Mucosa of stomach (tissue), 1 donor: ENCODE measurements around the gene TEAD3.
"Not testable (repeated sequence)": the region's sequence is repeated elsewhere in the genome, so short reads cannot be mapped to it uniquely, and the experiment has no call there.

Experiments used
- H3K27me3 ChIP-seq: one replicate; pipeline ENCODE4 v1.7.0; 2013; ENCODE audit warnings: mild to moderate bottlenecking, low read length; ENCODE audit not compliant: control insufficient read depth, insufficient read depth
- H3K36me3 ChIP-seq: one replicate; pipeline ENCODE4 v1.7.0; 2013; ENCODE audit warnings: low read length; ENCODE audit not compliant: control insufficient read depth, insufficient read depth
- H3K4me1 ChIP-seq: one replicate; pipeline ENCODE4 v1.7.0; 2013; ENCODE audit warnings: mild to moderate bottlenecking, low read length; ENCODE audit not compliant: control insufficient read depth, insufficient read depth
- H3K4me3 ChIP-seq: one replicate; pipeline ENCODE4 v1.7.0; 2013; ENCODE audit warnings: low read length
- H3K9ac ChIP-seq: one replicate; pipeline ENCODE4 v1.7.0; 2013; ENCODE audit warnings: mild to moderate bottlenecking, low read length, moderate library complexity
- H3K9me3 ChIP-seq: one replicate; pipeline ENCODE4 v1.7.0; 2013; ENCODE audit warnings: mild to moderate bottlenecking, low read length, moderate library complexity; ENCODE audit not compliant: control insufficient read depth
- donor health status: Pancreatic carcinoma.

Gene TEAD3

GRCh38 chr6:35451354-35452182, 45.3 kb downstream of the TEAD3 start:
- Histone ChIP-seq H3K9ac (no peak overlapping the region), H3K4me3 (no peak overlapping the region), H3K27me3 (no peaks in the 10 kb centered on the region), H3K36me3 (no peaks in the 10 kb centered on the region), H3K9me3 (no peaks in the 10 kb centered on the region), H3K4me1 (peaks cover 17% of the 10 kb centered on the region)

- H3K36me3 ChIP-seq, result no peaks in the 10 kb centered on the region
- no peak overlapping the region for H3K9ac ChIP-seq
- no peaks in the 10 kb centered on the region for H3K27me3 ChIP-seq
- no peak overlapping the region for H3K4me3 ChIP-seq
- peaks cover 17% of the 10 kb centered on the region for H3K4me1 ChIP-seq
- H3K9me3 ChIP-seq, result no peaks in the 10 kb centered on the region
Measured at GRCh38 chr6:35449287-35449881, 47.5 kb downstream of the TEAD3 start.

DNA sequence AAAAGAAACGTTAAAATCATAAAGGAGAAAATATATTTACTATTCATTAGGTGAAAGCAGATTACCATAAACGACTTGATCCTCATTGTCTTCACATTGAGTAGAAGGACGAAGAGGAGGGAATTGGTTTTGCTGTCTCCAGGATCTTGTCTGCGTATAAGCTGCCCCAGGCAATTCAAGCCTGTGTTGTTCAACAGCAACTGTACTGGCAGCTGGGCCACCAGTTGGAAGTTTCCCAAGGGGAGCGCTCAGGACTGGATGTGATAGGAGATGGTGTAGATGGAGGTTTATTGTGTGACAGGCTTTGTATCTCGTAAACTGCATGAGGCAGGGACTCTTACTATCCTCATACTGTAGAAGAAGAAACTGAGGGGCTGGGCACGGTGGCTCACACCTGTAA, 48.7 kb downstream of the TEAD3 start:
- H3K4me1 ChIP-seq, result peaks cover 13% of the 10 kb centered on the region
- H3K36me3 ChIP-seq, result no peaks in the 10 kb centered on the region
- H3K27me3 ChIP-seq, result no peaks in the 10 kb centered on the region
- H3K4me3 ChIP-seq, result no peak overlapping the region
- H3K9me3 ChIP-seq, result no peaks in the 10 kb centered on the region
- no peak overlapping the region for H3K9ac ChIP-seq

DNA sequence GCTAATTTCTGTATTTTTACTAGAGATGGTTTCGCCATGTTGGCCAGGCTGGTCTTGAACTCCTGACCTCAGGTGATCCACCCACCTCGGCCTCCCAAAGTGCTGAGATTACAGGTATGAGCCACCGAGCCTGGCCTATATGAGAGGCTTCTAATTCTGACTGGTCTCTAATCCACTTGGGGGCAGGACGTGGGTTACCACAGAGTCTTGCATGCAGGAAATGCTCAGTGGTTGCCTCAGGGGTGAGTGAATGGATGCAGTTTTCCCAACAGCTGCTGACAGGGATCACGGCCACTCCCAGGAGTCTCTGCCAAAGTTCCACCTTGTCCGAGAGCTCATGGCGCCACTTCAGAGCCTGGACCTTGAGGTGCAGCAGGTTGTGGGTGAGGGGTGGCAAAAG, 51.2 kb downstream of the TEAD3 start:
- Histone ChIP-seq H3K9me3 (no peaks in the 10 kb centered on the region), H3K9ac (no peak overlapping the region), H3K36me3 (no peaks in the 10 kb centered on the region), H3K4me1 (no peaks in the 10 kb centered on the region), H3K4me3 (no peak overlapping the region), H3K27me3 (no peaks in the 10 kb centered on the region)

GRCh38 chr6:35443341-35444030, 53.4 kb downstream of the TEAD3 start:
- no peak overlapping the region for H3K9ac ChIP-seq
- H3K36me3 ChIP-seq, result no peaks in the 10 kb centered on the region
- H3K4me1 ChIP-seq, result no peaks in the 10 kb centered on the region
- H3K27me3 ChIP-seq, result no peaks in the 10 kb centered on the region
- no peaks in the 10 kb centered on the region for H3K9me3 ChIP-seq
- no peak overlapping the region for H3K4me3 ChIP-seq

DNA sequence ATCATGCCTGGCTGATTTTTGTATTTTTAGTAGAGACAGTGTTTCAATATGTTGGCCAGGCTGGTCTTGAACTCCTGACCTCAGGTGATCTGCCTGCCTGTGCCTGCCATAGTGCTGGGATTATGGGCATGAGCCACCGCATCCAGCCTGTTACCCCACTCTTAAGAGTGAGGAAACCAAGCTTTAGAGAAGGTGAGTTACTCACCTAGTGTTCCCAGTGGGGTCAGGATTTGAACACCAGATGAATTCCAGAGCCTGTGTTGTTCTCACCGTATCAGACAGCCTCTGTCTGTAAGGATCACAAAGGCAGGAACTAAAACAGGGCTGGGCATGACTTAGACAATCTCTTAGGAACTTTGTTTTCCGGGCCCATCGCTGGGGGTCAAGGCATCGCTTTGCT, 54.2 kb downstream of the TEAD3 start:
- Histone ChIP-seq H3K4me1 (no peaks in the 10 kb centered on the region), H3K27me3 (no peaks in the 10 kb centered on the region), H3K4me3 (no peak overlapping the region), H3K9ac (no peak overlapping the region), H3K9me3 (no peaks in the 10 kb centered on the region), H3K36me3 (no peaks in the 10 kb centered on the region)

- Histone ChIP-seq H3K4me1 (no peaks in the 10 kb centered on the region), H3K9ac (no peak overlapping the region), H3K36me3 (no peaks in the 10 kb centered on the region), H3K27me3 (no peaks in the 10 kb centered on the region), H3K4me3 (no peak overlapping the region), H3K9me3 (no peaks in the 10 kb centered on the region)
Measured at GRCh38 chr6:35441642-35442041, 55.2 kb downstream of the TEAD3 start.

- H3K4me1 ChIP-seq, result no peaks in the 10 kb centered on the region
- no peaks in the 10 kb centered on the region for H3K9me3 ChIP-seq
- H3K4me3 ChIP-seq, result no peak overlapping the region
- no peak overlapping the region for H3K9ac ChIP-seq
- no peaks in the 10 kb centered on the region for H3K27me3 ChIP-seq
- no peaks in the 10 kb centered on the region for H3K36me3 ChIP-seq
Measured at GRCh38 chr6:35441205-35441604, 55.7 kb downstream of the TEAD3 start.

DNA sequence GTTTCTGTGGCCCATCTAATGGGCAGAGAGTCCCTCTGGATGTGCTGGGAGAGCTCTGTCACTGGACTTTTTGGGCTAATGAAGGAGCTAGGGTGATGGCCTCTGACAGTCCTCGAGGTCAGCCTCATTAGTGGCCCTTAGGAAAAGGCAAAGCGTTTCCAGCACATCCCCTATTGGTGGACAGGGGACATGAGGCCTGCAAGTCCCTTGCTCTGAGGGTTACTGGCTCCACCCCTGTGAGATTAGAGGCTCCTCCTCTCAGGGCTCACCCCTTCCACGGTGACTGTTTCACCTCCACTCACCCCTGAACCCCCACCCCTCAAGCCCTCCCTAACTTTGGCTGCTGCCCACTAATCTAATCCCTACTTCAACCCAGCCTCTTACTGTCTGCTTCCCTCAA, 57.6 kb downstream of the TEAD3 start:
- Histone ChIP-seq H3K4me1 (no peaks in the 10 kb centered on the region), H3K4me3 (no peak overlapping the region), H3K27me3 (peaks cover 3% of the 10 kb centered on the region), H3K36me3 (no peaks in the 10 kb centered on the region), H3K9me3 (no peaks in the 10 kb centered on the region), H3K9ac (no peak overlapping the region)

DNA sequence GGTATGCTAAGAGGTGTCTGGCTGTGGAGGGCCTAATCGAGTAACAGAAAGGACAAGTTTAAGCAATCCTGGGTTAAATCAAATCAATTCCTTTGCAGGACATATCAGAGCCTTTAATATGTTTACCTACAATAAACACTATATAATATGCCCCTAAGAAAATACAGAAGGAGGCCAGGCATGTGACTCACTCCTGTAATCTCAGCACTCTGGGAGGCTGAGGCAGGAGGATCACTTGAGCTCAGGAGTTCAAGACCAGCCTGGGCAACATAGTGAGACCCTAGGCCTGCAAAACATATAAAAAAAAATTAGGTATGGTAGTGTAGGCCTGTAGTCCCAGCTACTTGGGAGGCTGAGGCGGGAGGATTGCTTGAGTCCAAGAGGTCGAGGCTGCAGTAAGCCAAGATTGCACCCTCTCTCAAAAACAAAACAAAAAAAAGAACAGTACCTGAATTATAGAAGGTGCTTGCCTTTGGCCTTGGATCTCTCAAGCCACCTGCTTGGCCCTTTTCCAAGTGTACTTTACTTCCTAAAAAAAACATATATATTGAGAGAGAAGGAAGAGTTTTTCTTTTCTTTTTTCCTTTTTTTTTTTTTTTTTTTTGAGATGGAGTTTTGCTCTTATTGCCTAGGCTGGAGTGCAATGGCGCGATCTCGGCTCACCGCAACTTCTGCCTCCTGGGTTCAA, 58.4 kb downstream of the TEAD3 start:
- H3K27me3 ChIP-seq, H3K9me3 ChIP-seq, H3K4me3 ChIP-seq, H3K4me1 ChIP-seq, H3K9ac ChIP-seq, H3K36me3 ChIP-seq: not testable (repeated sequence)

- Histone ChIP-seq H3K27me3 (peaks cover 3% of the 10 kb centered on the region), H3K4me3 (no peak overlapping the region), H3K9ac (no peak overlapping the region), H3K4me1 (no peaks in the 10 kb centered on the region), H3K9me3 (no peaks in the 10 kb centered on the region), H3K36me3 (no peaks in the 10 kb centered on the region)
Measured at GRCh38 chr6:35436071-35436857, 60.6 kb downstream of the TEAD3 start.
